COR-L47 (cell line): ENCODE data around the gene ADAMTSL3.
"Not testable (repeated sequence)": the region's sequence is repeated elsewhere in the genome, so short reads cannot be mapped to it uniquely, and the experiment has no call there.

Source experiments
- DNase-seq: peaks from one replicate; lab custom pipeline; 2025; lab: John Stamatoyannopoulos, UW

Gene ADAMTSL3

DNA sequence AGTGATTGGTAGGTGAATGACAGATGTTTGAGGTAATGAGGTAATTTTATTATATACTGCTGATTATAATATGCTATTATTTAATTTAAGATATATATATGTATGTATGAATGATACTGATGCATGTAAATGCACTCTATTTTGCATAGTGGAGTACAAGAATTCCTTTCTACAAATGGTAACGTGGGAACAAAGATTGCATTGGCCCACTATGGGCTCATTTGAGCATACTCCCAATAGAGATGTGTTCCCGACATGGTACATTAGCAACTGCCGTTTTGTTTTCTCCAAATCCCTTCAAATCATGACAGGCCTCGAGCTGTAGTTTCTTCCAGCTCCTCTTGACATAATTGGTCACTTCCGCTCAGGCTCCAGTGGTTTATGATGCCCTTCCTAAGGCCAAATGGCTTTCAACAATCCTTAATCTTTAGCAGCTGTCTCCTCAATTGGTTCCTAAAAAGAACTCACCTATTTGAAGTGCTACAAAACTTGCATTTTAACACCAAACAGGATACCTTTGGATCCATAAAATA, 266.1 kb downstream of the ADAMTSL3 start:
- no peak for DNase-seq

DNA sequence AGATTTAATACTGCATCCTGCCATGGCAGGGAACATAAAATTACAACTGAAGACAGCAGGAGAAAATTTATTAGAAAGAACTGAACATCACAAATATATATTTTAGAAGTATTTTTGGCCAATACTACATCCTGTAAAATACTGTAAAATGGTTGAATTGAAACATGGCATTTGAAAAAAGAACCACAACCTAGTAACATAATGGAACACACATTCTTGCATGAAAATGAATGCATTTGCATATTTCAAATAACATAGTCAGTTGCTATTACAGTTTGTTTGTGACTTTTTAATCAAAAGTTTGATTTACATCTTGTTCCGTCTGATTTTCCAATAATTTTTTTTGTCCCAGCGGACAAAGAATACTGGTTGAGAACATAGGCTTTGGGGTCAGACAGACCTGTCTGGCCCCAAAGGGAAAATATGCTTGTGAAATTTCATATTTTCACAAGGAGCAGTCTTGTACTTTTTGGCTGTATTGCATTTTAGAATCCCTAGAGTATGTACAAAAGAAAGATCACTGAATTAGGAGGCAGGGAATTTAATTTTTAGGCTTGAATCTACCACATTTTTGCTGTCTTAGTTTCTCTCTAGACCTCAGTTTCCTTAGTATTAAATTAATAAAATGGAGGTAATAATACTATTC, 268.8 kb downstream of the ADAMTSL3 start:
- no peak for DNase-seq

DNA sequence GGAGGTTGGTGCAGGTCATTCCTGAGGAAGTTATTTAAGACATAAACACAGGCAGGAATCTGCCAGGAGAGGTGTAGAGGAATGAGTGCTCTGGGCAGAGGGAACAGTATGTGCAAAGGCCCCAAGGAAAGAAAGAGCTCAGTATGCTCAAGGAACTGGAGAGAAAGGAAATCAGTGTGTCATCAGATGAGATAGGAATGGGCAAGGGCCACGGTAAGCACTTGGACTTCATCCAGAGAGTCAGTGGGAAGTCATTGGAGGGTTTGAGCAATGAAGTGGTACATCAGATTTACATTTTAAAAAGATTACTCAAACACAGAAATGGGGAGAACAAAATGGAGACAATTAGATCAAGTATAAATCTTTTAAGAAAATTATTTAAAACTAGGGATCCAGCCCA, 272.2 kb downstream of the ADAMTSL3 start:
- no peak for DNase-seq

DNA sequence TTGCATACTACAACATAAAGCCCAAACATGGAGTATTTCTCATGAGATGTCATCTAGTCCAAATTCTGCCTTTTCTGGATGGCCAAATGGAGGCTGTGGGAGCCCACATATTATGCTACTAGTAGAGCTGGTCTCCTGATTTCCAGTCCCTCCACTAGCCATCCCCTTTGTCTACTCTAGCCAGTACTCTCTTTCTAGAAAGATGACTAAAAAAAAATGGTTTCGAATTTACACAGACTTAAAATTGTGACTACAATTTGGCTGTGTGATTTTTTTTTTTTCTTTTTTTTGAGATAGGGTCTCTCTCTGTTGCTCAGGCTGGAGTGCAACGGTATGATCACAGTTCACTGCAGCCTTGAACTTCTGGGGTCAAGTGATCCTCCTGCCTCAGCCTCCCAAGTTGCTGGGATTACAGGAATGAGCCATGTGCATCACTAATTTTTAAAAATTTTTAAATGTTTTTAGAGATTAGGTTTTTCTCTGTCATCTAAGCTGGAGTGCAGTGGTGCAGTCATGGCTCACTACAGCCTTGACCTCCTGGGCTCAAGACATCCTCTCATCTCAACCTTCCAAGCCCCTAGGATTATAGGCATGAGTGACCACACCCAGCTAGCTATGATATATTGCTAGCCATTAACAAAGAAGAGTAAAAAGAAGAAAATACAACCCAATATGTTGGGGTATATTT, 273.9 kb downstream of the ADAMTSL3 start:
- no peak for DNase-seq

DNA sequence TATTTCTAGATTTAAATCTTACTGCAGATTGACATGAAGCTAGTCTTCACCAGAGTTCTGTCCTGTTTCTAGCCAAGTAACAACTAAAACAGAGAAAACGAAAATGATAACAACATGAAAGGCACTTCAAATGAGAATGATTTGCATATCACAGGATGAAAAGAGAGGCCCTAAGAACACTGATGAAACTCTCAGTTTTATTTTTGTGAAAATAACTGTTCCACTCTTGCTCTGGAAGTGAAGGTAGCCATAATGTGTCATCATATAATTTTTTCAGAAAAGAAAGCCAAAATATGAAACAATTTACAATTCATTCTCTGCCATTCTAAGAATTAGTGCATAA, 274.4 kb downstream of the ADAMTSL3 start:
- no peak for DNase-seq

DNA sequence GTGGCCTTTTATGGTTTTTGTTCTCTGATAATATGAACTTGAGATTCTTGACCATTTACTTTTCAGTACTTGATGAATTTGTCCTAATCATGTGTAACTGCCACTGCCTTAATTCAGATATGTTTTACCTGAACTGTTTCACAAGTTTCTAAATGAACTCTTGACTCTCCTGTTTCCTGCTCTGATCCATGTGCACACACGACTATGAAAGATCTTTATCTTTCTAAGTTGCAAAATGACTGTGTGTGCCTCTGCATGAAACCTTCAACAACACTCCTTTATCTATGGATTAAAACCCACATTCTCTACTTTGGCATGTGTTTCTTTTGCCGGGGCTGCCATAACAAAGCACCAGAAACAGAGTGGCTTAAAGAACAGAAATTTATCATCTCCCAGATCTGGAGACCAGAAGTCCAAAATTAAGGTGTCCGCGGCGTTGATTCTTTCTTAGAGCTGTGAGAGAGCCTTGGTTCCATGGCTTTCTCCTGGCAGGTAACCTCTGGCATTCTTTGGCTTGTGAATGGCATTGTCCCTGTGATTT, 275.0 kb downstream of the ADAMTSL3 start:
- DNase-seq: no peak

DNA sequence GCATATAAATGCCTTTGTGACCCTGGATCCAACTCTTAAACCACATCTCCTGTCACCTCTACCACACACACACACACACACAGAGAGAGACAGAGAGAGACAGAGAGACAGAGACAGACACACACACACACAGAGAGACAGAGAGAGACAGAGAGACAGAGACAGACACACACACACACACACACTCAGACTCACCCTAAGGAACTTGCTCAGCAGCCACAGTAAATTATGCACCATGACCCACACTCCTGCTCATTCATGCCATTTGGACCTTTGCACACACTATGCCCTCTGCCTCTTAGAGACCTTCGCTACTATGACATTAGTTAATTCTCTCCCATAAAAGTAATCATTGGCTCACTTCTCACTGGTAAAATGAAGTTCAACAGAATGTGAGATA, 275.7 kb downstream of the ADAMTSL3 start:
- no peak for DNase-seq

DNA sequence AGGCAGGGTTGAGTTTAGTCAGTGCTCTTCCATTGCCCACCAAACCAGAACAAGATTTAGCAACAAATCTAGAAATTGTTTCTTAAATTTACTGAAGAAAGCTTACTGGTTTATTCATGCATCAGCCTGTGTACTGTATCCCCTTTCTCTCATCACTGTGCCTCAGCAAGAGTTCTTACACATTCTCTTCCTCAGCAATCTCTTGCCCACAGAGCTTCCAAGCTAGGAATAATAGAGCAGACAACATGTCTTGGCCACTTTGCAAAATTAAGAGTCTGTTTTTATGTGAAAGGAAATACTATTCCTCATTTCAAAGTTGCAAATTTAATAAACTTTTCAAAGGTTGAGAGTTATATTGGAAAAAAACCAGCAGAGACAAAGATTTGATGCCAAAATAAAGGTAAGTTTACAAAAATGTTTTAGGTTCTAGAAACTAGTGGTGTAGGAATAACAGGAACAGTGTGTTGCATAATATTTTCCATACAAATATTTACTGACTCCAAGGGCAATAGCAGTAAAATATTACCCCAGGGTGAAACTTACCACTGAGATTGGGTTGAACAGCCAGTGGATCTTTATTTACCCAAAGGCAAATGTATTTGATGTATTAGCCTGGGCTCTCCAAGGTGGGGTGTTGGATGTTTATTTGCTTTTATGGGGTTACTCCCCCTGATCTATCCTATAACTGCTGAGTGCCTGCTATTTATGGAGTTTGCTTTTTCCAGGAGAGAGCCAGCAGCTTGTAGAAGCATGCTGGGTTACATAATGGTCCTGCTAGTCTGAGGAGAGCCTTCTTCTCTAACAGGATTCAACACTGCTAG, 276.7 kb downstream of the ADAMTSL3 start:
- no peak for DNase-seq

DNA sequence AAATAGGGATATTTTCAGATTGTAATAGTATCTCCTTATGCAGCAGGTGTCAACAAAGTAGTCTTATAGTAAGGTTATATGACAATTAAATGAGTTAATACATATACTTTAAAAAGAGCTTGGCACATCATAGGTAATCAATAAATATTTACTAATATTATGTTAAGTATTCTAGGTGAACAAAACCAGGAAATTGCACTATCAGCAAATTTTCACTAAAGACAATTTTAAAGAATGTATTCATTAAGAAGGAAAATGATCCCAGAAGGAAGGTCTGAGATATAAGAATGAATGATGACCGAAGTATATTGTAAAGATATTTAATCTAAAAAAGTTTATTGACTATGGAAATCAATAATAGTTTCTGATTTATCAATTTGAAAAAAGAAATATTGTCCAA, 281.9 kb downstream of the ADAMTSL3 start:
- DNase-seq: no peak

DNA sequence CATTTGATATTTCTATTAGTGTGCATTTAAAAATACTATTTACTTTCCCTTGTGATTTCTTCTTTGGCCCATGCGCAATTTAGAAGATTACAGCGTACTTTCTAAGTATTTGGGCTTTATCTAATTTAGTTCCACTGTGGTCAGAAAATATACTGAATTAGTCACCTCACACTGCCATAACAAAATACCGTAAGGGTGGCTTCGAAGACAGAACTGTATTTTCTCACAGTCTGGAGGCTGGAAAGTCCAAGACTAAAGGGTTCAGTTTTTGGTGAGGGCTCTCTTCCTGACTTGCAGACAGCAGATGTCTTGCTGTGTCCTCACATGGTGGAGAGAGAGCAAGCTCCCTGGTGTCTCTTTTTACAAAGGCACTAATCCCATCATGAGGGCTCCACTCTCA, 286.2 kb downstream of the ADAMTSL3 start:
- DNase-seq: no peak

DNA sequence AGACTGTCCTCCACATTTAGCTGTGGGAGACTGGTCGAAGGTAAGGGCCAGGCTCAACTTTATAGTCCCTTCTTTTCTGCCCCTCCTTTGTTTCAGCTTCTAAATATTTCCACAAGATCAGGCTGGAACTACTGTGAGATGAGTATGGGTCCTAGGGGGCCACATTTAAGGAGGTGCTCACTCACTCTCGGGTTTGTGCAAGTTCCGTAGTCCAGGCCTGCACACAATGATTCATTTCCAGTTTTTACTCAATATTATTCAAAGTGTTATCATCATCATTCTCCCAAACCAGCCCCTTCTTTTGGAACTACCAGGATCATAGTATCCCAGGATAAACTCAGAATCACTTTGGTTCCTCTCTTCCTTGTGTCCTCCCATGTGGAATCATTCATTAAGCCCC, 289.1 kb downstream of the ADAMTSL3 start:
- DNase-seq: no peak

DNA sequence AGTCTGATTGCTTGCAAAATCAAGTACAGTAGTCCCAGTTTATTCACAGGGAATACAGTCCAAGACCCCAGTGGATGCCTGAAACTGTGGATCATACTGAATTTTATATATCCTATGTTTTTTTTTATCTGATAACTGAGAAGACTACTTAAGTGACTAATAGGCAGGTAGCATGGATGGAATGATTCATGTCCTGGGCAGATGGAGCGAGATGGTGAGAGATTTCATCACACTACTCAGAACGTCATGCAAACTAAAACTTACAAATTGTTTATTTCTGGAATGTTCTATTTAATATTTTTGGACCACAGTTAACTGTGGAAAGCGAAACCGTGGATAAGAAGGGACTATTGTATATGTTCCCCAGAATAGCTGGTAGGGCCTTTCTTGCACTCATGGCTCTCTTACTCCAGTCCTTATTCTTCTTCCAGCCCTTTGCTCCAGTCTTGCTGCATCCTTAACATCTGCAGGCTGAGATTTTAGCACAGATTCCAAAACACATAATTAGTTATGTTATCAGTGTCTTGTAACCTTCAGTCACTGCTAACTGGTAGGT, 290.0 kb downstream of the ADAMTSL3 start:
- DNase-seq: no peak

DNA sequence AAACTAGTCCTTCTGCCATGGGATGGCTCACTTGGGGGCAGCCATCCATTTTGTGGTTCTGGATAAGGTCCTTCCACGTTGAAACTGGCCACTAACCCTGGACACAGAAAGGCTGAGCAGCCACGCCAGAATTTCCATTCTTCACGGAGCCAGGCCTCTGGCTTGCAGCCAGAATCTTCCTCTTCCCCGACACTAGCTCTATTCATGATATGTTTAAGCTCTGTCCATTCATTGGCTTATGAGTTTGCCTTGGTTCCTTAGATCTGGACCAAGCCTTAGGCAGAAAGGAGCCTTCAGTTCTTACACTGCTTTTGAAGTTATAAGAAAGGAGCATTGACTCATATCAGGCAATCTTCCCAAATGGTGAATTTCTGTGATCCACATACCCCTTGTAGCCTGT, 293.2 kb downstream of the ADAMTSL3 start:
- no peak for DNase-seq

DNA sequence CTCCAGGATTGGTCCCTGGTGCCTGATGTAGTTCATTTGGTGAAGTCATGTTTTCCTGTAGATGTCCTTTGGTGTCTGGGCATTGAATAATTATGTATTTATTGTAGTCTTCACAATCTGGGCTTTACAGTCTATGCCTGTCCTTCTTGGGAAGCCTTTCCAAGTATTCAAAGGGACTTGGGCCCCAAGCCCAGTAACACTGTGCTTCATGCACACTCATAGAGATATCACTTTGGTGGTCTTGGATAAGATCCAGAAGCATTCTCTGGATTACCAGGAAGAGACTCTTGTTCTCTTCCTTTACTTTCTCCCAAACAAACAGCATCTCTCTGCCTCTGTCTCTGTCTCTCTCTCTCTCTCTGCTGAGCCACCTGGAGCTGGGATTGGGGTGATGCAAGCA, 300.6 kb downstream of the ADAMTSL3 start:
- no peak for DNase-seq

DNA sequence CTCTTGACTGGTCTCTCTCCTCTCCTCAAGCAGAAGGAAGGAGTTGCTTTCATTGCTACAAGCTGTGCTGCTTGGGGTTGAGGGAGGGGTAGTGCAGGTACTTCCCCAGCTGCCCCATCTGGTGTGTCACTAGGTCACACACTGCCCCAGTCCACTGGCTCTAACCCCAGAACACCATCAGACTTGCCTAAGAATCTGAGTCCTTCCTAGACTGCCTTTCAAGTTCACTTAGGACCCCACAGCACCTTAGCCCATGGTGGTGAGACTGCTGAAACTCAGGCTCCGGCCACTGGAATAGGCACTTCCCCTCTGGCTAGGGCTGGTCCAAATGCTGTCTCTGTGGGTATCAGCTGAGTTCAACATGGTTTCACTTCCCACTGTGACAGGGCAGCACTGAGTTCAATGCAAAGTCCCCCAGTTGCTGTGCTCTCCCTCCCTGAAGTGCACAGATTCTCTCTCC, 301.9 kb downstream of the ADAMTSL3 start:
- DNase-seq: no peak

DNA sequence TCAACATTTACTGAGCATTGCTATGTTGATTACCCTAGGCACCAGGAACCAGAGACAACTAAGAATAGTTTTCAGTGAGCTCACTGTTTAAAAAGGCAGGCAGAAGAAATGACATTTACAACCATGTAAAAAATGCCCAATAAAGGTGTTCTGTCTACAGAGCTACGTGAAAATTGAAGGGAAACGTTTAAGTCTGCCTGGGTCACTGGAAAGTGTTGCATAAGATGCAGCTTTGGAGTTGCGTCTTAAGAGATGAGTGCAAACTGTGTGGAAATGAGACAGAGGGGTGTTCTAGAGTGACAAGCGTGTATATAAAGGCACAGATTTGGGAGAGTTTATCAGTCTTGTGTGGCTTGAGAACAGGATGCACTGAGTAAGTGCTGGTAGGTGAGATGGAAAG, 303.0 kb downstream of the ADAMTSL3 start:
- no peak for DNase-seq

DNA sequence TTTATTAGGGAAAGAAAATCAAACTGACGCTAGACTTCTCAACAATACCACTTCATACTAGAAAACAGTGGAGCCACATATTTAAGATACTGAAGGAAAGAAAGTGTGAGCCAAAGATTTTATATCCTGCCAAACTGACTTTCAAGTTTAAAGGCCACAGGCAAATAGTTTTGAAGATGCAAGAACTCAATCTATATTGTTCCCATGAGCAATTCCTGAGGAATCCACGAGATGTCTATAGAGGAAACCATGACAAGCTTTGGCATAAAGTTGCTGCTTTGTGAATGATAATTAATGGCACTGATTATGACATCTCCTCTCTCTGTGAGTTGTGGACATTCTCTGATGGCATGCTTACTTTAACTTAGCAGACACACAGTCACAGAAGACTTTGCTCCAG, 305.6 kb downstream of the ADAMTSL3 start:
- DNase-seq: no peak

DNA sequence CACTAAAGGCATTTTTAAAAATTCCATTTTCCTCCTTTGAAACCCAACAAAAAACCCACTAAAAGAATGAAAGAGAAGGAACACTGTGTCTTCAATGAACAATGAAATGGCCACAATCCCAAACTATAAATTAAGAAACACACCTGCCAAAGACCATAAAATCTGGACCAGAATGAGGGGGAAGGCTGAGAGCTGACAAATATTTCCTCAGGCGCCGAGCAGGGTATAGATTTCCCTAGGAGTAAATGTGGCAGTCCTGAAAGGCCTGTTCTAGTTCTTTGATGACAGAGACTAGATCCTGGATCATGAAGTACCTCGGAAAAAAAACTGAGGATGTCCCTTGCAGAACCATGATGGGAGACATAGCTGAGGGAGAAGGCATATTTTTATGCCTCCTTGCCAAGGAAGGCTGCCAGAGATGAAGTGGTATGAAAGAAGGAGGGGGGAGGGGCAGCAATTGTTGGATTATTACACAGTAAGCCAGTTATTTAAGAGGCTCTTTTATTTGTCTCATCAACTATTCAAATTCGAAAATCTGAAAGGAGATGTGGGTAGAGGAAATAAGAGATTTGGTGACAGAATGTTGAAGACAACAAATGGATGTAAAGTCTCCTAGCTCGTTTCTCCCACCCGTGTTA, 306.4 kb downstream of the ADAMTSL3 start:
- DNase-seq: no peak

DNA sequence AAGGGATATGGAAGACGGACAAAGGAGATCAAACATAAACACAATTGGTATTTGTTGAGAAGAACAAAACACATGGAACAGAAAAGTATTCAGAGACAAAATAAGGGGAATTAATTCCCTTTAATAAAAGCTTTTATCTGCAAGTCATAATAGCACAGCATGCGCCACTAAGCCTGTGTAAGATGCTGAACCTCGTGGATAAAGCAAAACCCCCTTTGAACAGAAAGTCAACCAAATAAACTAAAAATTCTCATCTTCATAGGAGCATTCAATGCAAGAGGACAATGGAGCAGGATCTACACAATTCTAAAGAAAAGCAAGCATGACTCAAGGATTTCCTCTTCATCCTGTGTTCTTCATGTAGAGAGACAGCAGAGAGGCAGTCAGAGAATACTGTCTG, 307.4 kb downstream of the ADAMTSL3 start:
- no peak for DNase-seq

DNA sequence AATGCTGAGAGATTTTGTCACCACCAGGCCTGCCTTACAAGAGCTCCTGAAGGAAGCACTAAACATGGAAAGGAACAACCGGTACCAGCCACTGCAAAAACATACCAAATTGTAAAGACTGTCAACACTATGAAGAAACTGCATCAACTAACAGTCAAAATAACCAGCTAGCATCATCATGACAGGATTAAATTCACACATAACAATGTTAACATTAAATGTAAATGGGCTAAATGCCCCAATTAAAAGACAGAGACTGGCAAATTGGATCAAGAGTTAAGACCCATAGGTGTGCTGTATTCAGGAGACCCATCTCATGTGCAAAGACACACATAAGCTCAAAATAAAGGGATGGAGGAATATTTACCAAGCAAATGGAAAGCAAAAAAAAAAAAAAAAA, 311.0 kb downstream of the ADAMTSL3 start:
- not testable (repeated sequence) for DNase-seq

DNA sequence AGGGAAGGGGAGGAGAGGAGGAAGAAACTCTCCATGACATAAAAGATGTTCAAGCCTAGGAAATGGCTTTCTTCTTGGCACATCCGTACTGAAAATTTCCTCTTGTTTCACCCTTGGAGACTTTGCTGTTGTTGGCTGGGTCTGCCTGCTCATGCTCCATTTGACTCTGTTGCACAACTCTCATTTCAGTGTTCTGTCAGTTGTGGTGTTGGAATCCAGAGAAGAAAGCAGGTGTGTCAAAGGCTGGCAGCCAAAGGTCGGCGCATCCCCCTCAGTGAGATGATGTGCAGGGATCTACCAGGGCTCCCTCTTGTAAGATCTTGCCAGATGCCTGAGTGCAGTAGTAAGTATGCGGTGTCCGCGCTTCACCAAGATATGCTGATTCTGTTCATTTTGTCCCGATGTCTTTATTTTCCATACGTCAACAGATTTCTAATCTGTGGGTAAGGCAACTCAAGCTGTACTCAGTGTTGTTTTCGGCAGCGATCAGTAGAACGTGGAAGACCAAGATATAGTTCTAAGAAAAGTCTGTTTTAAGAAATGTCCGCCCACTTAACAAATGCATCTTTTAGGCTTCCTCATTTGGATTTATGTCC, 316.5 kb downstream of the ADAMTSL3 start:
- no peak for DNase-seq
